Heart right ventricle (tissue), 16 donors: ENCODE measurements around the gene MAGEA6. TPM values are rescaled to one million over a fixed set of nuclear protein-coding genes. Genes with fewer than 3 reads are reported as not detected.

Experiments
- ATAC-seq, 8 donors: fragments of 200-7000 bp; cut with Tn5 transposase; one replicate each; pipeline ENCODE4 v1.9.1; 2020; ENCODE audit warnings: mild to moderate bottlenecking in 8 of 8, moderate library complexity in 8 of 8, moderate number of reproducible peaks in 1 of 8
- DNase-seq, 2 donors: peaks; one replicate each; pipeline ENCODE4 v3.0.0-alpha.2; 2020
- H3K27ac ChIP-seq, 10 donors: fragments of 200-600 bp; sonication (generic) in 2 of 10; one replicate each; pipeline versions ENCODE4 v1.5.0 to v1.8.0; 2020 to 2022; ENCODE audit warnings: mild to moderate bottlenecking in 3 of 10
- H3K27me3 ChIP-seq, 7 donors: fragments of 200-600 bp; one replicate each; pipeline ENCODE4 v1.8.0; 2021 to 2022; ENCODE audit warnings: mild to moderate bottlenecking in 2 of 7
- H3K36me3 ChIP-seq, 9 donors: fragments of 200-600 bp; sonication (generic) in 1 of 9; one replicate each; pipeline versions ENCODE4 v1.5.0 to v1.8.0; 2020 to 2022; ENCODE audit warnings: mild to moderate bottlenecking in 2 of 9
- H3K4me1 ChIP-seq, 9 donors: fragments of 200-600 bp; sonication (generic) in 1 of 9; one replicate each; pipeline versions ENCODE4 v1.5.0 to v1.8.0; 2020 to 2022; ENCODE audit warnings: mild to moderate bottlenecking in 4 of 9
- H3K4me3 ChIP-seq, 10 donors: fragments of 200-600 bp; sonication (generic) in 2 of 10; one replicate each; pipeline versions ENCODE4 v1.5.0 to v1.8.0; 2020 to 2022; ENCODE audit warnings: mild to moderate bottlenecking in 7 of 10, moderate library complexity in 2 of 10
- H3K9me3 ChIP-seq, 11 donors: fragments of 200-600 bp in 10 of 11; sonication (generic) in 2 of 11; one replicate each; pipeline versions ENCODE4 v1.5.0 to v1.8.0; 2013 to 2022; ENCODE audit warnings: mild to moderate bottlenecking in 2 of 11, control low read depth in 1 of 11, moderate library complexity in 1 of 11
- WGBS, 2 donors: extraction: QIAGEN DNeasy Blood & Tissue Kit; methylation state at CpG; one replicate each; pipeline ENCODE4 v1.1.7; 2013; ENCODE audit warnings: inconsistent platforms in 1 of 2; 5-methylcytosine and 5-hydroxymethylcytosine counted together
- intact Hi-C, 10 donors: fragments of 100-400 bp; cut with DNase I; formaldehyde crosslinking; loops; one replicate each; pipeline versions ENCODE4 v1.11.1 to v1.14.2; 2022
- polyA plus RNA-seq, 2 donors: library from polyadenylated mRNA; stranded (reverse); fragments of 200-250 nt; gene quantifications; one replicate each; pipeline ENCODE4 v1.2.3, GENCODE V29; 2013
- total RNA-seq, 10 donors: library from RNA; stranded (reverse); fragmentation: NEBNext Ultra II Directional in 3 of 10; extraction: Animal tissue kit (Norgen Biotek cat#: 25700) in 3 of 10; gene quantifications; one replicate each; pipeline versions ENCODE4 v1.2.1 to v1.2.4, GENCODE V29; 2021 to 2023
- TF ChIP-seq, protein P1 (sequence below), 9 donors: fragments of 200-600 bp; sonication (generic) in 2 of 9; IDR thresholded peaks; one replicate each; pipeline versions ENCODE4 v1.5.0 to v1.8.0; 2021 to 2022; ENCODE audit warnings: antibody characterized with exemption in 9 of 9, mild to moderate bottlenecking in 5 of 9, moderate library complexity in 1 of 9
- donor health status: Arrhythmogenic right ventricular cardiomyopathy.
- donor health status: ischemic (EF 13 %, LVEDD 7.1; RV severe dilation, severe dysfunction).
- donor health status: healthy with polysubstance abuse.
- donor health status: DM: no; HTN: yes; CAD: no.
- donor health status: DM: no; HTN: no; CAD: no.
- donor health status: ischemic (EF 25% LVEDD 6.9; RV normal size, moderate dysfunction).
- donor health status: ischemic (EF 25% LVEDD 5.7; RV mildly dilated, moderate dysfunction).
- donor health status: healthy.
- donor health status: DM: yes; HTN: yes; CAD: no.
- donor health status: Ischemic cardiomyopathy.
- donor health status: ischemic (EF 35%, LVEDD 5.7; RV mildly dilated, moderate dysfunction).
- donor health status: nonischemic (EF 11% LVEDD 7.7; RV severe dilation, severe dysfunction).
- donor health status: DM: yes; HTN: yes; CAD: no.
- donor health status: PGD.
- donor health status: ischemic (EF 29% LVEDD 5.4; RV normal size, mild dysfunction).
- donor health status: nonischemic (EF 23%, LVEDD 6.1; RV moderate dilation, normal function).

Gene MAGEA6
- total and polyA plus RNA-seq, 12 donors = not detected

DNA sequence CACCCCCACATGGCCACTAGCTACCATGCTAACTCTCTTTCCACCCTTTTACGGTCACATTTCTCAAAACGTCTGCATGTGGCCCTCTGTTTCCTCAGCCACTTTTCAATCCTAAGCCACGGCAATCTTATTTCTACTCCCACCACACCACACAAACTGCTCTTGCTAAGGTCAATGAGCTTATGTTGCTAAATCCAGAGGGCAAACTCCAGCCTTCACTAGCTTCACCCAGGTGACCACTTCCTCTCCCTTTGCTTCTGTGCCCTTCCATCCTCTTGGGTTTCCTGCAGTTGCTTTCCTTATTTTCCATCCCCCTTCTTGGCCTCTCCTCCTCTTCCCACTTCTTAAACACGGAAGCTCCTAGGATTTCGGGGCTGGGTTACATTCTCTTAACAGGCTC, 44.6 kb upstream of the MAGEA6 start:
- TF ChIP-seq, protein P1, sequence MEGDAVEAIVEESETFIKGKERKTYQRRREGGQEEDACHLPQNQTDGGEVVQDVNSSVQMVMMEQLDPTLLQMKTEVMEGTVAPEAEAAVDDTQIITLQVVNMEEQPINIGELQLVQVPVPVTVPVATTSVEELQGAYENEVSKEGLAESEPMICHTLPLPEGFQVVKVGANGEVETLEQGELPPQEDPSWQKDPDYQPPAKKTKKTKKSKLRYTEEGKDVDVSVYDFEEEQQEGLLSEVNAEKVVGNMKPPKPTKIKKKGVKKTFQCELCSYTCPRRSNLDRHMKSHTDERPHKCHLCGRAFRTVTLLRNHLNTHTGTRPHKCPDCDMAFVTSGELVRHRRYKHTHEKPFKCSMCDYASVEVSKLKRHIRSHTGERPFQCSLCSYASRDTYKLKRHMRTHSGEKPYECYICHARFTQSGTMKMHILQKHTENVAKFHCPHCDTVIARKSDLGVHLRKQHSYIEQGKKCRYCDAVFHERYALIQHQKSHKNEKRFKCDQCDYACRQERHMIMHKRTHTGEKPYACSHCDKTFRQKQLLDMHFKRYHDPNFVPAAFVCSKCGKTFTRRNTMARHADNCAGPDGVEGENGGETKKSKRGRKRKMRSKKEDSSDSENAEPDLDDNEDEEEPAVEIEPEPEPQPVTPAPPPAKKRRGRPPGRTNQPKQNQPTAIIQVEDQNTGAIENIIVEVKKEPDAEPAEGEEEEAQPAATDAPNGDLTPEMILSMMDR (IDR thresholded peaks at IDR 0.05) = no peak
- Histone ChIP-seq H3K9me3 (no peaks in the 10 kb centered on the region), H3K4me3 (no peak overlapping the region), H3K36me3 (no peaks in the 10 kb centered on the region), H3K27ac (no peak overlapping the region), H3K27me3 (peaks cover 0 to 41% (median 0%) of the 10 kb centered on the region in 7 donors), H3K4me1 (no peaks in the 10 kb centered on the region)
- 59 to 83% methylated on average over 5 of the region's 5 CpGs for WGBS, 2 donors
- intact Hi-C loops = loop anchor here in 1 of 10 donors (5.0 kb wide), 1 partner anchor 1583 kb away; the partner anchor contains the start of gene RPL10
- ATAC-seq (no peak), DNase-seq (no peak)

DNA sequence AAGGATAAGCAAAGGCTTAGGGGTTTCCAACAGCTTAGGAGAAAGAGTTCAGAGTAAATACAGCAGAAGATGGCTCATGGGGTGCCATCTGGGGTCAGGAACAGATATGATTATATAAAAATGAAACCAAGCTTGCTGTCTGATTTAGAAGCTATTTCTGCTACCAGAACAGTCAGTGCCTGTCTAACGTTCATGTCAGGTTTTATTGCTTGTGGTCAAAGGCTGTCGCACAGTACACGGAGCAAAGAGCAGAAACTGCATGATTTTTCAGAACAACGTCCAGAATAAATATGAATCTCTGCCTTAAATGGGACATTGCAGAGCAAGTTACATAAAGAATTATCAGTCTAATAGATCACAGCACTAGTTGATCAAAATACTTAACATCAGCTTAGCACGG, 43.7 kb upstream of the MAGEA6 start:
- TF ChIP-seq, protein P1 (IDR thresholded peaks at IDR 0.05) = no peak
- 59 to 68% methylated on average over 5 of the region's 5 CpGs for WGBS, 2 donors
- Histone ChIP-seq H3K36me3 (no peaks in the 10 kb centered on the region), H3K27ac (no peak overlapping the region), H3K4me3 (no peak overlapping the region), H3K9me3 (no peaks in the 10 kb centered on the region), H3K27me3 (peaks cover 0 to 43% (median 0%) of the 10 kb centered on the region in 7 donors), H3K4me1 (no peaks in the 10 kb centered on the region)
- DNase-seq (no peak), ATAC-seq (peak in 1 of 8 donors; percentile 46)
- intact Hi-C loops = loop anchor here in 1 of 10 donors (5.0 kb wide), 1 partner anchor 1584 kb away; the partner anchor contains the start of gene RPL10

GRCh38 chrX:152810403-152810802, 40.9 kb upstream of the MAGEA6 start:
- no peaks in the 10 kb centered on the region for H3K9me3 ChIP-seq
- no peak for ATAC-seq
- WGBS, 2 donors = 48 to 52% methylated on average over 4 of the region's 4 CpGs
- H3K36me3 ChIP-seq = no peaks in the 10 kb centered on the region
- H3K27me3 ChIP-seq = peaks cover 0 to 49% (median 0%) of the 10 kb centered on the region in 7 donors
- no peak overlapping the region for H3K27ac ChIP-seq
- TF ChIP-seq, protein P1 (IDR thresholded peaks at IDR 0.05) = no peak
- no peak for DNase-seq
- no peak overlapping the region for H3K4me3 ChIP-seq
- no peaks in the 10 kb centered on the region for H3K4me1 ChIP-seq
- intact Hi-C loops = loop anchor here in 1 of 10 donors (5.0 kb wide), 1 partner anchor 1587 kb away; the partner anchor contains the start of gene RPL10

GRCh38 chrX:152806035-152806434, 36.5 kb upstream of the MAGEA6 start:
- TF ChIP-seq, protein P1 (IDR thresholded peaks at IDR 0.05) = no peak
- no peak for ATAC-seq
- Histone ChIP-seq H3K36me3 (no peaks in the 10 kb centered on the region), H3K4me1 (no peaks in the 10 kb centered on the region), H3K4me3 (no peak overlapping the region), H3K9me3 (no peaks in the 10 kb centered on the region), H3K27me3 (peaks cover 0 to 55% (median 0%) of the 10 kb centered on the region in 7 donors), H3K27ac (no peak overlapping the region)
- intact Hi-C loops = no loop called here
- no peak for DNase-seq
- 68 to 78% methylated on average over 4 of the region's 4 CpGs for WGBS, 2 donors
